Tibial nerve (tissue), 4 donors: ENCODE data around the gene CEP126.

Experiments
- EP300 ChIP-seq, 2 donors: sonication (generic); formaldehyde crosslinking; IDR thresholded peaks; one replicate each; pipeline ENCODE4 v1.6.1; 2017; ENCODE audit warnings: antibody characterized with exemption in 2 of 2, mild to moderate bottlenecking in 1 of 2
- POLR2A ChIP-seq, 2 donors: fragments of 450-650 bp; IDR thresholded peaks; one replicate each; pipeline ENCODE4 v1.6.1; 2017; ENCODE audit warnings: antibody characterized with exemption in 2 of 2, mild to moderate bottlenecking in 2 of 2, moderate library complexity in 2 of 2
- TF ChIP-seq, protein P1 (sequence below), 5 experiments: fragments of 200-600 bp in 3 of 5; fragments of 450-650 bp in 2 of 5; sonication (generic) in 3 of 5; IDR thresholded peaks; one replicate each; pipeline ENCODE4 v1.5.1; 2016 to 2019; ENCODE audit warnings: antibody characterized with exemption in 5 of 5, mild to moderate bottlenecking in 3 of 5, moderate library complexity in 2 of 5

DNA sequence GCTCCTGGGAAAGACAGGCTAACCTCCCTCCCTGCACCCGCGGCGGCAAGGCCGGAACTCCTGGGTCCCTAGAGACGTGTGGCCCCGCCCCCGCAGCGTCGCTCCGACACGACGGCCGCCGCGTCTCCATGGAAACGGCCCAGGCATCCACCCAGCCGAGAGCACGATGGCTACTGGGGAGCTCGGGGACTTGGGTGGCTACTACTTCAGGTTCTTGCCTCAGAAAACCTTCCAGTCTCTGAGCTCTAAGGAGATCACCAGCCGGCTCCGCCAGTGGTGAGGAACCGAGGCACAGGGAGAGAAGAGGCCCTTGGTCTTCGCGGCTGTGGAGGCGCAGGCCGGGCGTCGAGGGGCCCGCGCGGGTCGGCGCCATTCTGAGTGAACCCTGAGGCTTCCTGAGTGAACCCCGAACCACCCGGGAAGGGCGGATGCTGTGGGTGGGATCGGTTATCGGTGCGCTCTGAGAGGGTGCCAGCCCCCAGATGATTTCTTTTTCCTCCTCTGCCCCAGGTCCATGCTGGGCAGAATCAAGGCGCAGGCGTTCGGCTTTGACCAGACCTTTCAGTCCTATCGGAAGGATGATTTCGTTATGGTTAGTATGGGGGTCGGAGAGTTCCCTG, 132.6 kb downstream of the CEP126 start, which contains the start of gene CFAP300:
- TF ChIP-seq, protein P1, sequence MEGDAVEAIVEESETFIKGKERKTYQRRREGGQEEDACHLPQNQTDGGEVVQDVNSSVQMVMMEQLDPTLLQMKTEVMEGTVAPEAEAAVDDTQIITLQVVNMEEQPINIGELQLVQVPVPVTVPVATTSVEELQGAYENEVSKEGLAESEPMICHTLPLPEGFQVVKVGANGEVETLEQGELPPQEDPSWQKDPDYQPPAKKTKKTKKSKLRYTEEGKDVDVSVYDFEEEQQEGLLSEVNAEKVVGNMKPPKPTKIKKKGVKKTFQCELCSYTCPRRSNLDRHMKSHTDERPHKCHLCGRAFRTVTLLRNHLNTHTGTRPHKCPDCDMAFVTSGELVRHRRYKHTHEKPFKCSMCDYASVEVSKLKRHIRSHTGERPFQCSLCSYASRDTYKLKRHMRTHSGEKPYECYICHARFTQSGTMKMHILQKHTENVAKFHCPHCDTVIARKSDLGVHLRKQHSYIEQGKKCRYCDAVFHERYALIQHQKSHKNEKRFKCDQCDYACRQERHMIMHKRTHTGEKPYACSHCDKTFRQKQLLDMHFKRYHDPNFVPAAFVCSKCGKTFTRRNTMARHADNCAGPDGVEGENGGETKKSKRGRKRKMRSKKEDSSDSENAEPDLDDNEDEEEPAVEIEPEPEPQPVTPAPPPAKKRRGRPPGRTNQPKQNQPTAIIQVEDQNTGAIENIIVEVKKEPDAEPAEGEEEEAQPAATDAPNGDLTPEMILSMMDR (IDR thresholded peaks at IDR 0.05): no peak
- TF ChIP-seq POLR2A (IDR thresholded peaks at IDR 0.05) (peak in 1 of 2 donors; percentile 30), EP300 (IDR thresholded peaks at IDR 0.05) (peak in 1 of 2 donors; percentile 70)
